OCI-LY7 (cell line): Measurements from ENCODE around the gene SEMA3F. TPM values are rescaled to one million over a fixed set of nuclear protein-coding genes. Genes with fewer than 3 reads are reported as not detected.

Source experiments
- BruUV-seq: library from RNA; stranded (reverse); fragments of 400-500 nt; replicated peaks from 2 replicates; lab custom pipeline; 2021; lab: Mats Ljungman, UMichigan
- CTCF ChIA-PET: fragments of 300-600 bp; sonication (Branson Sonifier 250); formaldehyde crosslinking; loops from one replicate; lab custom pipeline; 2022; ENCODE audit warnings: antibody characterized with exemption; ENCODE audit not compliant: unreplicated experiment; lab: Charles Lee
- POLR2A ChIA-PET: fragments of 300-600 bp; sonication (Branson Sonifier 250); formaldehyde crosslinking; loops from one replicate; lab custom pipeline; 2022; ENCODE audit warnings: antibody characterized with exemption; lab: Charles Lee
- DNase-seq: peaks from one replicate; pipeline ENCODE4 v3.0.0-alpha.2; 2015; ENCODE audit warnings: low spot score
- H2AFZ ChIP-seq: fragments of 200-600 bp; sonication (generic), shearing (Covaris generic); 2 replicates; pipeline ENCODE4 v1.6.1; 2014; ENCODE audit warnings: mild to moderate bottlenecking, antibody characterized with exemption, low read length, moderate library complexity
- H3K27ac ChIP-seq: fragments of 200-600 bp; sonication (generic); 2 replicates; pipeline ENCODE4 v1.5.1; 2014; ENCODE audit warnings: mixed run types, low read depth, mild to moderate bottlenecking, moderate library complexity, low read length, inconsistent platforms; ENCODE audit not compliant: poor library complexity, severe bottlenecking
- H3K36me3 ChIP-seq: fragments of 200-600 bp; sonication (generic); 2 replicates; pipeline ENCODE4 v1.6.1; 2014; ENCODE audit warnings: mild to moderate bottlenecking, antibody characterized with exemption, low read length, moderate library complexity, mixed read lengths; ENCODE audit not compliant: insufficient read depth
- H3K4me1 ChIP-seq: fragments of 200-600 bp; sonication (generic); 2 replicates; pipeline ENCODE4 v1.5.1; 2014; ENCODE audit warnings: mild to moderate bottlenecking, low read length; ENCODE audit not compliant: insufficient read depth, poor library complexity, severe bottlenecking
- H3K4me2 ChIP-seq: fragments of 200-600 bp; sonication (generic); 2 replicates; pipeline ENCODE4 v1.6.1; 2014; ENCODE audit warnings: mild to moderate bottlenecking, low read length
- H3K4me3 ChIP-seq: fragments of 200-600 bp; sonication (generic); 2 replicates; pipeline ENCODE4 v1.5.1; 2014; ENCODE audit warnings: mild to moderate bottlenecking, low read depth, low read length; ENCODE audit not compliant: poor library complexity, severe bottlenecking
- H3K79me2 ChIP-seq: fragments of 200-600 bp; sonication (generic); 2 replicates; pipeline ENCODE4 v1.6.1; 2016; ENCODE audit warnings: low read depth, mild to moderate bottlenecking, low read length, moderate library complexity, mixed read lengths; ENCODE audit not compliant: insufficient read depth
- H3K9me2 ChIP-seq: fragments of 200-600 bp; sonication (generic); 2 replicates; pipeline ENCODE4 v1.6.1; 2016; ENCODE audit warnings: mild to moderate bottlenecking, low read length, mixed read lengths; ENCODE audit not compliant: insufficient read depth
- H3K9me3 ChIP-seq: fragments of 200-600 bp; sonication (generic); 2 replicates; pipeline ENCODE4 v1.6.1; 2014; ENCODE audit warnings: mild to moderate bottlenecking, mixed run types, low read length, mixed read lengths
- H4K20me1 ChIP-seq: fragments of 200-600 bp; sonication (generic); 2 replicates; pipeline ENCODE4 v1.6.1; 2014; ENCODE audit warnings: mild to moderate bottlenecking, antibody characterized with exemption, low read length, moderate library complexity, mixed read lengths; ENCODE audit not compliant: insufficient read depth
- CTCF ChIP-seq: fragments of 200-600 bp; sonication (generic); conservative IDR thresholded peaks from 2 replicates; pipeline ENCODE4 v1.5.1; 2014; ENCODE audit warnings: mild to moderate bottlenecking, antibody characterized with exemption, low read length, moderate library complexity, mixed read lengths
- EZH2phosphoT487 ChIP-seq: fragments of 200-600 bp; sonication (generic); IDR thresholded peaks from 2 replicates; pipeline ENCODE4 v1.6.1; 2018; ENCODE audit warnings: low read depth, borderline replicate concordance, mild to moderate bottlenecking, mixed run types, antibody characterized with exemption, low read length, moderate library complexity, mixed read lengths
- intact Hi-C: fragments of 100-400 bp; cut with micrococcal nuclease; formaldehyde crosslinking; loops from one replicate; pipeline ENCODE4 v1.10.0; 2022; ENCODE audit not compliant: unreplicated experiment
- total RNA-seq, 2 experiments: library from RNA; depleted of rRNA in 1 of 2; stranded (reverse); fragments of >200 nt in 1 of 2; shearing (Covaris generic) in 1 of 2; gene quantifications; 2 replicates each; pipeline ENCODE4 v1.2.3, GENCODE V29; 2014 to 2022

The SEMA3F gene
- total RNA-seq, 2 experiments from 2014 or later, result 0.84 TPM; not detected in 1

- CTCF ChIA-PET, result no interaction called here
- no peaks in the 10 kb centered on the region for H3K36me3 ChIP-seq
- no peak for TF ChIP-seq EZH2phosphoT487
- no peak for TF ChIP-seq CTCF
- no peak overlapping the region for H3K27ac ChIP-seq
- H4K20me1 ChIP-seq, result no peaks in the 10 kb centered on the region
- H3K9me3 ChIP-seq, result no peaks in the 10 kb centered on the region
- no peaks in the 10 kb centered on the region for H3K9me2 ChIP-seq
- intact Hi-C loops, result no loop called here
- no peak overlapping the region for H3K4me3 ChIP-seq
- BruUV-seq, result no TSS peak
- H3K4me1 ChIP-seq, result peaks cover 5% of the 10 kb centered on the region
- H3K79me2 ChIP-seq, result no peaks in the 10 kb centered on the region
- POLR2A ChIA-PET, result no interaction called here
- DNase-seq, result peak; percentile 11
- H2AFZ ChIP-seq, result no peak overlapping the region
- no peak overlapping the region for H3K4me2 ChIP-seq
Measured at GRCh38 chr3:50157827-50158529, 2.9 kb downstream of the SEMA3F start.

GRCh38 chr3:50158530-50159146 lies 3.5 kb downstream of the SEMA3F start:
- Histone ChIP-seq H3K4me2 (no peak overlapping the region), H3K9me2 (no peaks in the 10 kb centered on the region), H3K4me3 (no peak overlapping the region), H3K4me1 (peaks cover 5% of the 10 kb centered on the region), H2AFZ (no peak overlapping the region), H3K27ac (no peak overlapping the region), H3K36me3 (no peaks in the 10 kb centered on the region), H3K79me2 (no peaks in the 10 kb centered on the region), H3K9me3 (no peaks in the 10 kb centered on the region), H4K20me1 (no peaks in the 10 kb centered on the region)
- DNase-seq, result no peak
- TF ChIP-seq EZH2phosphoT487 (no peak), CTCF (no peak)
- no TSS peak for BruUV-seq
- ChIA-PET CTCF (no interaction called here), POLR2A (no interaction called here)
- intact Hi-C loops, result no loop called here

- ChIA-PET CTCF (no interaction called here), POLR2A (no interaction called here)
- no peak for DNase-seq
- Histone ChIP-seq H3K9me3 (no peaks in the 10 kb centered on the region), H3K4me1 (no peaks in the 10 kb centered on the region), H3K27ac (no peak overlapping the region), H3K4me3 (no peak overlapping the region), H2AFZ (no peak overlapping the region), H3K36me3 (no peaks in the 10 kb centered on the region), H4K20me1 (no peaks in the 10 kb centered on the region), H3K79me2 (no peaks in the 10 kb centered on the region), H3K9me2 (no peaks in the 10 kb centered on the region), H3K4me2 (no peak overlapping the region)
- TF ChIP-seq EZH2phosphoT487, result no peak
- no peak for TF ChIP-seq CTCF
- no TSS peak for BruUV-seq
- intact Hi-C loops, result no loop called here
Measured at GRCh38 chr3:50160561-50160983, 5.4 kb downstream of the SEMA3F start.
